GM19452 (cell line): ENCODE data around the gene ZNF467.

Source experiments
- ATAC-seq: cut with Tn5 transposase; IDR thresholded peaks from one replicate; pipeline ENCODE4 v1.9.1; 2021; ENCODE audit not compliant: unreplicated experiment

Gene ZNF467

DNA sequence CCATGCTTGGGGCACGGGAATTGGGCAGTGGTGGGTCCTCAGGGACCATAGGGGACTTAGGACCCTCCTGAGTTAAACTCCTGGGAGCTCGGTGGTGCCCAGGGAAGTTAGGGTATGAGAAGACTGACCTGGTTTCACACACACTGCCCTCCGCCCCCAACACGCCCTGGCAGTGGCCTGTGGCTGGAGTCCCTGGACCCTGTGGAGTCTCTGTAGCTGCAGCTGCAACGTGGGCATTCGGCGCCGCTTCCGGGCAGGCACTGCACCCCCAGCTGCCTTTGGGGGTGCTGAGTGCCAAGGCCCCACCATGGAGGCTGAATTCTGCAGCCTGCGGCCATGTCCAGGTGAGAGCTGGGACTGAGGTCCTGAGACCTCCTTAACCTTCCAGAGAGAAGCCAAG, 34.9 kb upstream of the ZNF467 start:
- ATAC-seq = no peak

DNA sequence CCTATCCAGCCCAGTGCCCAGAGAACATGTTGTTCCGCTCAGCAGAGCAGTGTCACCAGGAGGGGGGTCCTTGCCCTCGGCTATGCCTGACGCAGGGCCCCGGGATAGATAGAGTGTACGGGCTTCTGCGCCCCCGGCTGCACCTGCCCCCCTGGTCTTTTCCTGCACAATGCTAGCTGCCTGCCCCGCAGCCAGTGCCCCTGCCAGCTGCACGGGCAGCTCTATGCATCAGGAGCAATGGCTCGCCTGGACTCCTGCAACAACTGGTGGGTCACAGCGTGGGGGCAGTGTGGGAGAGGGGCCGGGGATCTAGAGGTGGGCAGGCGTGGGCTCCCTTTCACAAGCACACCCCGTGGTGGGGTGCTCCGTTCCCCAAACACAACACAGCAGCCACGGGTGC, 33.3 kb upstream of the ZNF467 start:
- ATAC-seq = no peak

DNA sequence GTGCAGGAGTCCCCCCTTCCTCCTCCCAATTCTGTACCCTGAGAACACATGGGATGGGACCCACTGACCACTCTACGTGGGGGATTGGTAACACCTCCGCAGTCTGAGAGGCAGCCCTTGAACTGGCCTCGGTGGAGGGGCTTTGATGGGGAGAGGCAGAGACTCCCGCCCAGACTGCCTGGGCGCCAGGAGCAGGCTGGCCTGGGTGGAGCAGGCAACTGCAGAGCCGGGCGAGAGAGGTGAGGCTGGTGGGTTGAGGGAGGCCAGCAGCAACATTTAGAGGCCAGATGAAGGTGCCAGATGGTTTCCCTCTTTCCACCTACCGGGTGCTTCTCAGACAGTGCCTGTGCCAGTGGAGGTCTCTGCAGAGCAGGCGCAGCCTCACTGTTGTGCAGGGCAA, 30.7 kb upstream of the ZNF467 start:
- ATAC-seq = no peak

DNA sequence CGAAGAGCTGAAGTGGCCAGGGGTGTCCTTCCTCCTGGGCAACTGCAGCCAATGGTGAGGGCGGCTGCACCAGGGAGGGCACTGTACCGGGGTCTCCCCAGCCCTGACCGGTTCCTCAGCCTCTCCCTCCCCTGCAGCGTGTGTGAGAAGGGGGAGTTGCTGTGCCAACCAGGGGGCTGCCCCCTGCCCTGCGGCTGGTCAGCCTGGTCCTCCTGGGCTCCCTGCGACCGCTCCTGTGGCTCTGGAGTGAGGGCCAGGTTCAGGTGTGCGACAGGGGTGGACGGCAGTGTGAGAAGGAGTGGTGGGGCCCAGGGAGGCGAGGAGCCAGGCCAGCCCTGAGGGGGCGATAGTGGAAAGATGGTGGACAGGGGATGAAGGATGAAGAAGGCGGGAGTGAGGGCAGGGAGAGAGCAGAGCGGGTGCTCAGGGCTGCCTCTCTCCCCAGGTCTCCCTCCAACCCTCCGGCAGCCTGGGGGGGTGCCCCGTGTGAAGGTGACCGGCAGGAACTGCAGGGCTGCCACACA, 30.2 kb upstream of the ZNF467 start:
- ATAC-seq = no peak

DNA sequence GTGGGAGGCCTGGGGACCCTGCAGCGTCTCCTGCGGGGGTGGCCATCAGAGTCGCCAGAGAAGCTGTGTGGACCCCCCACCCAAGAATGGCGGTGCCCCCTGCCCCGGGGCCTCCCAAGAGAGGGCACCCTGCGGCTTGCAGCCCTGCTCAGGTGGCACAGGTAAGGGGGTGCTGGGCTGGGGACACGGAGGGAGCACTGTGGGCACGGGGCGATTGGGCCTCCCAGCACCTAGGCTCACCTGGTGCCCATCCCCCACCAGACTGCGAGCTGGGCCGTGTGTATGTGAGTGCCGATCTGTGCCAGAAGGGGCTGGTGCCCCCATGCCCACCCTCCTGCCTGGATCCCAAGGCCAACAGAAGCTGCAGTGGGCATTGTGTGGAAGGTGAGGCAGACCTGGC, 29.6 kb upstream of the ZNF467 start:
- ATAC-seq = no peak

DNA sequence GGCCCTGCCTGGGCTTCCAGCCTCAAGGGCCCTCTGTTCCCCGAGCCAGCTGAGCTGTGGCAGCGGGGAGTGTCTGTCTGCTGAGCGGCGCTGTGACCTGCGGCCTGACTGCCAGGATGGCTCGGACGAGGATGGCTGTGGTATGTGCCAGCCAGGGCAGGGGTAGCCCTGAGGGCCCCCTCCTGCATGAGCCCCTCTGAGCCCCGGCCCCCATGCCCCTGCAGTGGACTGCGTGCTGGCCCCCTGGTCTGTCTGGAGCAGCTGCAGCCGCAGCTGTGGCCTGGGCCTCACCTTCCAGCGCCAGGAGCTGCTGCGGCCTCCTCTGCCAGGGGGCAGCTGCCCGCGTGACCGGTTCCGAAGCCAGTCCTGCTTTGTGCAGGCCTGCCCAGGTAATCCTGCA, 28.4 kb upstream of the ZNF467 start:
- no peak for ATAC-seq

DNA sequence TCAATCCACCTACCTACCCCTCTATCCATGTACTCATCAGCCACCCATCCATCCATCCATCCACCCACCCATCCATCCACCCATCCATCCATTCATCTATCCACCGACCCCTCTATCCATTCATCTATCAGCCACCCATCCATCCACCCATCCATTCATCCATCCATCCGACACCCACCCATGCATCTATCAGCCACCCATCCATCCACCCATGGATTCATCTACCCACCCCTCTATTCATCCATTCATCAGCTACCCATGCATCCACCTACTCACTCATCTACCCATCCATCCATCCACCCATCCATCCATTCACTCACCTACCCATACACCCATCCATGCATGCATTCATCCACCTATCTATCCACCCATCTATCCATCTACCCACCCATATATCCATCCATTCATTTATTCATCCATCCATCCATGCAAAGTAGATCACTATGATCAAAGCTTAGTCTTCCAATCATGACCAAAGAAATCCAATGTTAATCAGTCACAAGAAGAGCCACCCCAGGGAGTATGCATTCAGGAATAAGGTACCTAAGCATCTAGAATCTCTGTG, 27.7 kb upstream of the ZNF467 start:
- no peak for ATAC-seq

DNA sequence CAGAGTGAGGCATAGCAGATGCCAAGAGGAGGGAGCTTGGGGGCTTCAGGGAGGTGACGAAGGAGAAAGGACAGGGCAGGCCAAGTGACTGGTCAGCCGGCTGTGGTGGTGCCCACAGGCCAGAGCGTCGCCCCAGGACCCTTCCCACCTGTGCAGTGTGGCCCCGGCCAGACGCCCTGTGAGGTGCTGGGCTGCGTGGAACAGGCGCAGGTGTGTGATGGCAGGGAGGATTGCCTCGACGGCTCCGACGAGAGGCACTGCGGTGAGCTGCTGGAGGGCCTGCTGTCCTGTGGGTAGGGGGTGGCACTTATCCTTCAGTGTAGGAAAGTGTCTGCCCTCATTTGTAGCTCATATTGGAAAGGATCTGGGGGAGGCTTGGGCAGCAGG, 26.8 kb upstream of the ZNF467 start:
- ATAC-seq = no peak

DNA sequence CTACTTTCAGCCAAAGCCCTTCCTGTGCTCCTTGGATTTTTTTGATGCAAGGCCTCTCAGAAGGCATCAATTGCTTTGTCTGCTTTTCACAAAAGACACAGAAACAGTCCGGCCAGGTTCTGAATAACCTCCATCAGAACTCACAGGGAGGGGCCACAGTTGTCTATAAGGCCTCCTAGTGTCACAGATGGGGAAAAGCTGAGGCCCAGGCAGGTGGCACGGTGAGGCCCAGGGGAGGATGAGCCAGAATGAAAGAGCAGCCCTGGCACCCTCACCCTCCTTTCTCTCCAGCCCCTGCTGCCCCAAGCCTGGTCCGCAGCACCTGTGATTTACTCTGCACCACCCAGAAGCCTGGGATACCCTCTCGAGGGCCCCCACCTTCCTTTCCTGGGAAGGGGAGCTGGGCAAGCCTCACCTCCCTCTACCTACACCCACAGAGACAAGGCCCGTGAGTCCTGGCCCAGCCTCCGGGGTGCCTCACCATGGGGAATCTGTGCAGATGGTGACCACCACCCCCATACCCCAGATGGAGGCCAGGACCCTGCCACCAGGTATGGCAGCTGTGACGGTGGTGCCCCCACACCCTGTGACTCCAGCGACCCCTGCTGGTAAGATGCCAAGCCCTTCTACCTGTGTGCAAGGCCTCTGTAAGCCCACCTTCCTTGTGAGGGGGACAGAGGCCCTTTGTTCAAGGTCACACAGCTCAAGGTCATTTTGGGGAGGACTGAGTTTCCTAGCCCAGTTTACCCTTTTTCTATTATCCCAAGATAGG, 26.2 kb upstream of the ZNF467 start:
- no peak for ATAC-seq

DNA sequence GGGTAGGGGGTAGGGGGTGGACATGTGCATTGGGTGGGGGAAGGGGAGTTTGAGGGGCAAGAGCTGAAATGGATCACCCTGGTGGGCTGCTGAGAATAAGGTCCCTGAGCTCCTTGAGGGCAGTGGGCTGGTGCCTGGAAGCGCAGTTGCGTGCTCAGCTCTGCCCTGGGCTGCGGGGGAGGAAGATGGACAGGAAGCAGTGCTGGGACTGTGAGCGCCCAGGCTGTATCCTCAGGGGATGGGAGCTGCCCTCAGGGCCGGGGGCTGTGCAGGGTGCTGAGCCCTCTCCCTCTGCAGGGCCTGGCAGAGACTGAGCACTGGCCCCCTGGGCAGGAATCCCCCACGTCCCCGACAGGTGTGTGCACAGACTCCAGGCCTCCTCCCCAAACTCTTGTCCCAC, 24.4 kb upstream of the ZNF467 start:
- ATAC-seq = no peak

DNA sequence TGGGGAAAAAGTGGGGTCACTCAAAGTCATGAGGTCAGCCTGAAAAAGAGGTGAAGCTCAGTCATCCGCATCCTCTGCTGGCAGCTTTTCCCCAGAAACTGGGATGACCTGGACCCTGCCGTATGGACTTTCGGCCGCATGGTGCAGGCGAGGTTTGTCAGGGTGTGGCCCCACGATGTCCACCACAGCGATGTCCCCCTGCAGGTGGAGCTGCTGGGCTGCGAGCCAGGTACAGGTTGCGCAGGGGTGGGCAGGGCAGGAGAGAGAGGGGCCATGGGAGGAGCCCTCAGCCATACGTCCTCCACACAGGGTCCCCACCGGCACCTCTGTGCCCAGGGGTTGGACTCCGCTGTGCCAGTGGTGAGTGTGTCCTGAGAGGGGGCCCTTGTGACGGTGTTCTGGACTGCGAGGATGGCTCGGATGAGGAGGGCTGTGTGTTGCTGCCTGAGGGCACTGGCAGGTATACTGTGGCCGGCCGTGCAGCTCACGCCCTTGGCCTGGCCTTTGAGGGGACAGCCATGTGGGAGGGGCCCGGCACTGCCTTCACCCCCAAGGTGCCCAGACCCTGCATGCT, 23.0 kb upstream of the ZNF467 start:
- ATAC-seq = no peak

DNA sequence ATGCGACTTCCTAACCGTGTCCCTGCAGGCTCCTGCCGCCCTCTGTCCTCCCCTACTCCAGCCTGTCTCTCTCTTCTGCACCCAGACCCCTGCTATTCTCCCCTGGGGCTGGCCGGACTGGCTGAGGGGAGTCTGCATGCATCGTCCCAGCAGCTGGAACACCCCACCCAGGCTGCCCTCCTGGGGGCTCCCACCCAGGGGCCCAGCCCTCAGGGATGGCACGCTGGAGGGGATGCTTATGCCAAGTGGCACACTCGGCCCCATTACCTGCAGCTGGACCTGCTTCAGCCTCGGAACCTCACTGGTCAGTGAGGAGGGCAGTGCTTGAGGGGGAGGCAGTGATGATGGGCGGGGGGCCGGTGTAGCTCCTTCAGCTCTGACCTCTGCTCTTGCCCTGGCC, 21.7 kb upstream of the ZNF467 start:
- ATAC-seq = no peak

DNA sequence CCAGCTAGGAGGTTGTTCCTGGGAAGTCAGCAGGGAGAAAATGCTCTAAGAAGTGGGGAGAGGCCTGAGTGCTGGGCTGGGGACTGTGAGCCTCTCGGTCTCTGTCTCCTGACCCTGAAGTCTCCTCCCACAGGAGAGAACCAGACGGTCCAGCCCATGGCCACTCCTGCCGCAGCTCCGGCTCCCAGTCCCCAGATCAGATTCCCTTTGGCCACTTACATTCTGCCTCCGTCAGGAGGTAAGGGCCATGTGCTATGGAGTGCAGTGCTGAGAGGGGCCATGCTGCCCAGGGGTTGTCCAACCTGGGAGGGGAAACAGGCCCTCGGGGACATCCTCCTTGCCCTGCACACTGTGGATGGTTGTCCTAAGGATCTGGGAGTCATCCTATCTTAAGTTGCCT, 21.3 kb upstream of the ZNF467 start:
- ATAC-seq = no peak

DNA sequence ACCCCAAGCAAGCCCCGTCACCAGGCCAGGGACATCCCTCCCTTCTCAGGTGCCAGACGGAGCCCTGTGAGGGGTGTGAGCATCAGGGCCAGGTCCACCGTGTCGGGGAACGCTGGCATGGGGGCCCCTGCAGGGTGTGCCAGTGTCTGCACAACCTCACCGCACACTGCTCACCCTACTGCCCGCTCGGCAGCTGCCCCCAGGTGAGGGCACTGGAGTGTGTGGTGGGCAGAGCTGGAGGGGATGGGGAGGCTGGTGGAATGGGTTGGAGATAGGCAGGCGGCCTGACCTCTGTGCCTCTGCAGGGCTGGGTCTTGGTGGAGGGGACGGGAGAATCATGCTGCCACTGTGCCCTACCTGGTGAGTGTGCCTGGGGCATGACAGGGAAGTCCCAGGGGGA, 19.9 kb upstream of the ZNF467 start:
- no peak for ATAC-seq

DNA sequence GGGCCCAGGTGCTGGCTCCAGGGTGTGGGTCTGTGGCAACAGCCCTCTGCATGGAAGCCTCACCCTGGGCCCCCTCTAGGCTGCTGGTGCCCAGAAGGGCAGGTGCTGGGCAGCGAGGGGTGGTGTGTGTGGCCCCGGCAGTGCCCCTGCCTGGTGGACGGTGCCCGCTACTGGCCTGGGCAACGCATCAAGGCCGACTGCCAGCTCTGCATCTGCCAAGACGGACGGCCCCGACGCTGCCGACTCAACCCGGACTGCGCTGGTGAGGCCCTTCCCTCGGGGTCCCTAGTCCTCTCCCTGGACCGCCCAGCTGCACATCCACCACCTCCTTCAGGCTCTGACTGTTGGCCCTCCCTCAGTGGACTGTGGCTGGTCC, 18.8 kb upstream of the ZNF467 start:
- ATAC-seq = no peak

DNA sequence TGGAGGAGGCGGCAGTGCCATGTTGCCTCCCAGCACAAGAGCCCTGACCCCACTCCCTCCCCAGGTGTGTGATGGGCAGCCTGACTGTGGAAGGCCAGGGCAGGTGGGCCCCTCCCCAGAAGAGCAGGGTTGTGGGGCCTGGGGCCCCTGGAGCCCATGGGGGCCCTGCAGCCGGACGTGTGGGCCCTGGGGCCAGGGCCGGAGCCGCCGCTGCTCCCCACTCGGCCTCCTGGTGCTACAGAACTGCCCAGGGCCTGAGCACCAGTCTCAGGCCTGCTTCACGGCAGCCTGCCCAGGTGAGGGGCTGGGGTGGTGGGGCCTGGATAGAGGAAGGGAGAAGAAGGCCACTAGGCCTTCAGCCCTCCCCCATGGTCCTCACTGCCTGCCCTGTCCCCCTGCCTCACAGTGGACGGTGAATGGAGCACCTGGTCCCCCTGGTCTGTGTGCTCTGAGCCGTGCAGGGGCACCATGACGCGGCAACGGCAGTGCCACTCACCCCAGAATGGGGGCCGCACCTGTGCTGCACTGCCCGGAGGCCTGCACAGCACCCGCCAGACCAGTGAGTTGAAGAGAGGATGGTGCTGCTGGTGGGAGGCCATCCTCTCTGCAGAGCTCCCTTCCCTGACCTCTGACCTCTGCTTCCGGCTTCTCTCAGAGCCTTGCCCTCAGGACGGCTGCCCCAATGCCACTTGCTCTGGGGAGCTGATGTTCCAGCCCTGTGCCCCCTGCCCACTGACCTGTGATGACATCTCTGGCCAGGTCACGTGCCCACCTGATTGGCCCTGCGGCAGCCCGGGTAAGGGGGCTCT, 18.2 kb upstream of the ZNF467 start:
- no peak for ATAC-seq

DNA sequence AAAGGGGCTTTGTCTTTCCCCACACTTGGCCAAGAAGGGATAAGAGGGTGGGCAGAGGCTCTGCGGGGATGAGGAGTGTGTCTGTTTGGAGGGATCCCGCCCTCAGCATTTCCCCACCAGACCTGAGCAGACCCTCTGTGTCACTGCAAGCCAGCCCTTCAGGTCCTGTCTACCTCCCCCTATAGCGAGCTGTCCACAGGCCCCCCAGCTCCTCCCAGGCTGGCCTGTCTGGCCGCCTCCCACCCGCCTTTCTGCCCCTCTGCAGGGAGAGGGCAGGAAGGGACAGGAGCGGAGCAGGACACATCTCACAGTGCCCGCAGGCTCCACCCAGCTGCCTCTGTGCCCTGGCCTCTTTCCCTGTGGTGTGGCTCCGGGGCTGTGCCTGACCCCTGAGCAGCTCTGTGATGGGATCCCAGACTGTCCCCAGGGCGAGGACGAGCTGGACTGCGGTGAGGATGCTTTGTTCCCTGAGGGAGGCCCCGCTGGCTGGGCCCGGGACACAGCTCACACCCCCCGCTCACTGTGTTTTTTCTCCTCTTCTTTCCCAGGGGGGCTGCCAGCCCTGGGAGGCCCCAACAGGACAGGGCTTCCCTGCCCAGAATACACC, 17.5 kb upstream of the ZNF467 start:
- ATAC-seq = no peak

DNA sequence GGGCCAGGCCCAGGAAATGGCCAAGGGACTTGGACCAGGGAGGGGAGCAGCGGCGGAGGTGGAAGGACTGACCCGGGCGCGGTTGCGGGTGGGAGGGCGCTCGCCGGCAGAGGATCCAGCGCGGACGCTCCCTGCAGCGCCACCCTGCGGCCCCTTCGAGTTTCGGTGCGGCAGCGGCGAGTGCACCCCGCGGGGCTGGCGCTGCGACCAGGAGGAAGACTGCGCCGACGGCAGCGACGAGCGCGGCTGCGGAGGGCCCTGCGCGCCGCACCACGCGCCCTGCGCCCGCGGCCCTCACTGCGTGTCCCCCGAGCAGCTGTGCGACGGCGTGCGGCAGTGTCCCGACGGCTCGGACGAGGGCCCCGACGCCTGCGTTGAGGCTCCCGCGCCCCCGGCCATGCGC, 16.8 kb upstream of the ZNF467 start:
- ATAC-seq = no peak

DNA sequence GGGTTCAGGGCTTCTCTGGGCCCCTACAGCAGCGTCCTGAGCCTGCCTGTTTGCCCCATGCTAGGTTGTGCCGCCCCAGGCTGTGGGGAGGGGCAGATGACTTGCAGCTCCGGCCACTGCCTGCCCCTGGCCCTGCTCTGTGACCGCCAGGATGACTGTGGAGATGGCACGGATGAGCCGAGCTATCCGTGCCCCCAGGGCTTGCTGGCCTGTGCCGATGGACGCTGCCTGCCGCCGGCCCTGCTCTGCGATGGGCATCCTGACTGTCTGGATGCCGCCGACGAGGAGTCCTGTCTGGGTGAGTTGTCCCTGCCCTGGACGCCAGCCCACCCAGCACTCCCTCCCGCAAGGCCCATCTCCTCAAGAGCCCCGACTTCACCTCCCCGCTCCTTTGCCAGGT, 15.7 kb upstream of the ZNF467 start:
- ATAC-seq = no peak

DNA sequence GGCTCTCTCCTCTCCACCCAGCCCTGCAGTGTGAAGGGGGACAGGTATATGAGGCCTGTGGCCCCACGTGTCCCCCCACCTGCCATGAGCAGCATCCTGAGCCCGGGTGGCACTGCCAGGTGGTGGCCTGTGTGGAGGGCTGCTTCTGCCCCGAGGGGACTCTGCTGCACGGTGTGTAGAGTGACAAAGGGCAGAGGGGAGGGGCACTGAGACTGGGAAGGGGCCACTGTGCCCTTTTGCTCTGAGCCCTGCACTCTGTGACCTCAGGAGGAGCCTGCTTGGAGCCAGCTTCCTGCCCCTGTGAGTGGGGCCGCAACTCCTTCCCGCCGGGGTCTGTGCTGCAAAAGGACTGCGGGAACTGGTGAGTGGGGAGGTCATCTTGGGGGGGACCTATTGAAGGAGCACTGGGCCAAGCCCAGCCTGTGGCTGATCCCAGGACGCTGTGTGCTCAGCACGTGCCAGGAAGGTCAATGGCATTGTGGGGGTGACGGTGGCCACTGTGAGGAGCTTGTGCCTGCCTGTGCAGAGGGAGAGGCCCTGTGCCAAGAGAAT, 15.0 kb upstream of the ZNF467 start:
- no peak for ATAC-seq
